ENCODE results near the gene ARHGAP31.

ARHGAP31 gene

DNA sequence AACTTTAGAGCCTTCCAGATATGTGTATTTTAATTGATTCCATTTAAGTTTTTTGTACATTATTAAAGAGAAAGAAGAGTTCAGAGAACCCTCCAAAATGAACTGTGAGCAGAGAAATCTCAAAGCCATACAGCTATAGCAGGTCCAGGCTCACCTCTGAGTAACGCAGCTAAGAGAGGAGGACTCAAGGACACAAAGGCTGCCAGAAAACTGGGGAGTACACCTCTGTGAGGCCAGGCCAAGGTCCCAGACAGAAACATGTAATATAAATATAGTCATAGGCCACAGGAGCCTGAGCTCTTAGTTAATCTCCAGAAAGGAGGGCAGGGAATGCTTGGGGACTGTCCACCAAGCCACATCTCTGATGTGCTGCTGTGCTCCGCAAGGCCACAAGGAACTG is 102.7 kb downstream of the ARHGAP31 start:
- DNase-seq: no peak

DNA sequence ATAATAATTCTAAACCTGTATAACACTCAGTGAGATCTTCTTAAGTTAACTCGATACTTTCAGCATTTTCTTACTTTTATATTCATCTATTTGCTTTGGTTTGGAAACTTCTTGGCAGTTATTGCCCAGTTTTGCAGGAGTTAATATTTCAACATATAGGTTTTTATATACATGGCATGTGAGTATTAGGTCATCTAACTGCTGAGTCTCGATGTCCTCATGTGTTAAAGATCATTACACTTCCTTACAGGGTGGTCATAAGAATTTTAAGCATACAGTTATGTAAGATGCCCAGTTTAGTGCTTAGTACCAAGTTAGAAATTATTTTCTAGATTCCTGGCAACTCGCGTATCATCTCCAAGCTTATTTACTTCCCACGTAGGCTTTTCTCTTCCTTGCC is 106.3 kb downstream of the ARHGAP31 start:
- no peak for DNase-seq

DNA sequence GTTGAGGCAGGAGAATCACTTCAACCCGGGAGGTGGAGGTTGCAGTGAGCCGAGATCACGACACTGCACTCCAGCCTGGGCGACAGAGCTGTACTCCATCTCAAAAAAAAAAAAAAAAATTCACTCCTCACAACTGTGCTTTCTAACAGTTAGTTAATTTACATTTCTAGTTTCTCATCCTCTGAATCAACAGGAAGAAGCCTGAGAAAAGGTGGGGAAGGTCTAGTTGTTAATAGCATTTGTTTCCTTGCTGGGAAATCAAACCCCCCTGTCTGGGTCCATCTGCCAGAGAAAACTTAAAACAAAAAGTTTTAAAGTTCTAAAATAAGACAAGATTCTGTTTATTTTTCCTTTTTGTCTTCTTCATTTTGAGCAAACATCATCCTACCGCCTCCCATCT is 106.9 kb downstream of the ARHGAP31 start:
- DNase-seq: no peak

DNA sequence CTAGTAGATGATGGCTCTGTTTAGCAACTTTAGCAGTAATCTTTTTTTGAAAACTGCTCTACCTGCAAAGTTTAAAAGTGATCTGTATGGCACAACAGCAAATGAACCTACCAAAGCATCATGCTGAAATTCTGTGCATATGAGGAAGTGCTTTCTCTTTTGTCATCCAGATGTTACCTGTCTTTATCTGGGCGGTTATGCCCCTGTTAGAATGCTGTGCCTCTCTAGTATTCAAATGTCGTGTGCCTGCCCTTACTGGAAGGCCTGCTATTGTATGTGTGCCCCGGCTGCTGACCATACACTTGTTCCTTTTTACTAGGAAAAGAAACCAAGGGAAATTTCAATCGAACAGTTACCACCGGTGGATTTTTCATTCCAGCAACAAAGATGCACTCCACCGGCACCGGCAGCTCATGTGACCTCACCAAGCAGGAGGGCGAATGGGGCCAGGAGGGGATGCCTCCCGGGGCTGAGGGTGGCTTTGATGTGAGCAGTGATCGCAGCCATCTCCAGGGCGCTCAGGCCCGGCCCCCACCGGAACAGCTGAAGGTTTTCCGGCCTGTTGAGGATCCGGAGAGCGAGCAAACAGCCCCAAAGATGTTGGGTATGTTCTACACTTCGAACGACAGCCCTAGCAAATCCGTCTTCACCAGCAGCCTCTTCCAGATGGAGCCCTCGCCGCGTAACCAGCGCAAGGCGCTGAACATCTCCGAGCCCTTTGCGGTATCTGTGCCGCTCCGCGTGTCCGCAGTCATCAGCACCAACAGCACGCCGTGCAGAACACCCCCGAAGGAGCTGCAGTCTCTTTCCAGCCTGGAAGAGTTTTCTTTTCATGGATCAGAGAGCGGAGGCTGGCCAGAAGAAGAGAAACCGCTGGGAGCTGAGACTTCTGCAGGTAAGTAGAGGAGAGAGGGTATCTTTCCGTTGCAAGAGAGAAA is 107.6 kb downstream of the ARHGAP31 start:
- no peak for DNase-seq

DNA sequence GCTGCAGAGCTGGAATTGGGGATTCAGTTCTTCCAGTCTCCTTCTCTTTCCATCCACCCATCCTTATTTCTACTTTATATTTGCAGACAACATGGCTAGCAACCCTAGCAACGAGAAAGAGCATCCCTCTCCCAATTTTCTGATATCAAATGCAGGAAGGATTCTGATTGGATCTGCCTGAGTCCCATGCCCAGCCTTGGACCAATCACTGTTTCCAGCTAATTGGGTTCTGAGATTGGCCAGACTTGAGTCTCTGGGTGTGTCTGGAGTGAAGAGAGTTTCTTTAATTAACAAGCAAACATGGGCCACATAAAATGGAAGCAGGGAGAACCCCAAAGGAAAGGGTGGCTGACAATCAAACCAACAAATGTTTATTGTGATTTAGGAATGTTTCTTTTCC is 108.6 kb downstream of the ARHGAP31 start:
- no peak for DNase-seq

DNA sequence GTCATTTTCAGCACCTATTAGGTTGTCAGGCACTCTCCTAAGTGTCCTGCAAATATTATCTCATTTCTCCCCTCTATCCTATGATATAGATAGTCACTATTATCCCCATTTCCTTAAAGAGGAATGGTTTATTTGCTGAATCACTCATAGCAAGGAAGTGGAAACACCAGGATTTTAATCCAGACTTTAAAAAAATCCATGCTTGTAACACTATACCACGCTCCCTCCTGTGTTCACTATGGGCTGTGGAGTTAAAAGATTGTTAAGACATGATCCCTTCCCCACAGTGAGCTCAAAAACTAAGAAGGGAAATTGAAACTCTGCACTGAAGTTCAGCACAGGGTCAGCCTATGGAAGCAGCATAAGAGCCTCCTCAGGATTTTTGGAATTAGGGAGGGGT is 109.0 kb downstream of the ARHGAP31 start:
- no peak for DNase-seq

DNA sequence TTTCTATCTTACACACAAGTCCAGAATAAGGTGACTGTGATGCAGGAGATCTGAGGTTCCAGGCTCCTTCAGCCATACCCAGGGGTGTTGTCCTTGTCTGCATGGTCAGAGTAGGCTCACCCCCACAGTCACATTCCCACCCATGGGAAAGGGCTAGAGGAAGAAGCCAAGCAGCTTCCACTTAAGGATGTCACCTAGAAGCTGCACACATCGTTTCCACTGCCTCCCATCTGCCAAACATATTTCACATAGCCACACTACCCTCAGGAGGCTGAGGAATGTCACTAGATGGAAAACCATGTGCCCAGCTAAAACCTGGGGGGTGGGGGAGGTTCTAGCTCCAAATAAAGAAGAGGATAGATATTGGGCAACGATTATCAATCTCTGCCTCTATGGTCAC is 111.1 kb downstream of the ARHGAP31 start:
- no peak for DNase-seq

DNA sequence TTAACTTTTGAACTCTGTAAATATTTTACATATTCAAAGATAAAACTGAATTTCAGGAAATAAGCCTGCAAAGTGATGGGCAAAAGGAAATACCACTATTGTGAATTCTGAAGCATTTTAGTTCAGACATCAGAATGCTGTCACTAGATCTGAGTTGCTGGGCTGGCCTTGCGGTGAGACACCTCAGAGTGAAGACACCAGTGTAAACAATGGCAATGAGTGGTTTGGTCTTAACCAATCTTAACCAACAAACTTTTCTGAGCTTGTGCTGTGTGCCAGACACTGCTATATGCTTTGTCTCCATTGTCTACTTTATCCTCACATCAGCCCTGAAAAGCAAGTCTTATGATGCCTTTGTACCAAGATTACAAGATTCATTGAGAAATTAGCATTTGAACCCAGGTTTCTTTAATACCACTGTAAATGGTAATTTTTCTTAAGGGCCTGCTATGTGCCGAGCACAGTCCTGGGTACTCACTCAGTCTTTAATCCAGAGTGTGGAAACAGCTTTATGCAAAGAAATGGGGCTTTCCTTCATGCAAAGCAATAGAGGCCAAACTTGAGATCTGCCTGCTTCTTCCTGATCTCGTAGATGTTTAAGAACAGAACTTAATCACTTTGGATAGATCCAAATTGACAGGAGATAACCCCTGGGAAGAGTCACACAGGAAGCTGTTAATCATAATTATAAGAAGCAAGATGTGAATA is 114.2 kb downstream of the ARHGAP31 start:
- DNase-seq: no peak

DNA sequence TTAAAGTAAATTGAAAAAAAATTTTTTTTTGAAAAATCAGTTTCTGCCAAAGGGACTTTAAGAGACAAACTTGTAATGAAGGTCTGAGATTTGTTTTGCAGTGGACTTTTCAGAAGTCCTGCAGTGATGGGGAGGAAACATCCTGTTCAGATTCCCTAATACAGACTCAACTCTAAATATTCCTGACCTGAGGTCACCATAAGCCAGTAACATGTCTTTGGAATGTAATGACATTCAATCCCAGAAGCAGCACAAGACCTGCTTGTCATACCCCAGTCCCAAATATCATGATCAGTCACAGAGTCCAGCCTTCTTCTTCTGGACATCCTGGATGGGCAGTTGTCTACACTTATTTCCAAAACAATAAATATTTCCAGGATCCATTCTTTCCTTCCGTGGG is 115.7 kb downstream of the ARHGAP31 start:
- no peak for DNase-seq

DNA sequence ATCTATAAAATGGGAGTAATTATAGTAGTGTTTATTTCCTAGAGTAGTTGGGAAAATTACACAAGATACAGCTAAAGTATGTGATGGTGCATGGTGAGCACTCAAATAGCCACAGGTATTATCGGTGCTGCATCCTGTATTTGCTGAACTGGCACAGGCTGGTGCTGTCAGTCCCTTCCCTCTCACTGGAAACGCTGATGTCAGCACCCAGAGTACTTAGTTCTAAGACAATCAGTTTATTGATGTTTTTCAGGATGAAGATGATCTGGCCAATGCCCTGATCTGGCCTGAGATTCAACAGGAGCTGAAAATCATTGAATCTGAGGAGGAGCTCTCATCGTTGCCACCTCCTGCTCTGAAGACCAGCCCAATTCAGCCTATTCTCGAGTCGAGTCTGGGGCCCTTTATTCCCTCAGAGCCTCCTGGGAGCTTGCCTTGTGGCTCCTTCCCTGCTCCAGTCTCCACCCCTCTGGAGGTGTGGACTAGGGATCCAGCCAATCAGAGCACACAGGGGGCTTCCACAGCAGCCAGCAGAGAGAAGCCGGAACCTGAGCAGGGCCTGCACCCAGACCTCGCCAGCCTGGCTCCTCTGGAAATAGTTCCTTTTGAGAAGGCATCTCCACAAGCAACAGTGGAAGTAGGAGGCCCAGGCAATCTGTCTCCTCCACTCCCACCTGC is 119.6 kb downstream of the ARHGAP31 start:
- DNase-seq: no peak

DNA sequence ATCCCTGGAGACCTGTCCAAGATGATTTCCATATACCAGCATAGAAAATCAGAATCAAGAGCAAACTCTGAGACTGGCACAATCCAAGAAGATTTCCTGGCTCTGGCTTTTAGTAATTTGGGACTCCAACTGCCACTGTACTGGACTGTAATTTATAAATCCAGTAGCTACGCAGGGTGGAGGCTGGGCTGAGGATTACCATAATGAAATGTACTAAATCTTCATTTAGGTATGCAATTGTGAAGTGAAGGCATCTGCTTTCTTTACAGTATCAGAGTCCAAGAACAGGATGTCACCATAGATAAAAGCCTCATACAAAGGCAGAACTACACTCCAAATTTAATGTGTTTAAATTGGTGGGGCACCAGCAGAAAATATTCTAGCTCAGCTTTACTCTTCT is 122.7 kb downstream of the ARHGAP31 start:
- DNase-seq: no peak

DNA sequence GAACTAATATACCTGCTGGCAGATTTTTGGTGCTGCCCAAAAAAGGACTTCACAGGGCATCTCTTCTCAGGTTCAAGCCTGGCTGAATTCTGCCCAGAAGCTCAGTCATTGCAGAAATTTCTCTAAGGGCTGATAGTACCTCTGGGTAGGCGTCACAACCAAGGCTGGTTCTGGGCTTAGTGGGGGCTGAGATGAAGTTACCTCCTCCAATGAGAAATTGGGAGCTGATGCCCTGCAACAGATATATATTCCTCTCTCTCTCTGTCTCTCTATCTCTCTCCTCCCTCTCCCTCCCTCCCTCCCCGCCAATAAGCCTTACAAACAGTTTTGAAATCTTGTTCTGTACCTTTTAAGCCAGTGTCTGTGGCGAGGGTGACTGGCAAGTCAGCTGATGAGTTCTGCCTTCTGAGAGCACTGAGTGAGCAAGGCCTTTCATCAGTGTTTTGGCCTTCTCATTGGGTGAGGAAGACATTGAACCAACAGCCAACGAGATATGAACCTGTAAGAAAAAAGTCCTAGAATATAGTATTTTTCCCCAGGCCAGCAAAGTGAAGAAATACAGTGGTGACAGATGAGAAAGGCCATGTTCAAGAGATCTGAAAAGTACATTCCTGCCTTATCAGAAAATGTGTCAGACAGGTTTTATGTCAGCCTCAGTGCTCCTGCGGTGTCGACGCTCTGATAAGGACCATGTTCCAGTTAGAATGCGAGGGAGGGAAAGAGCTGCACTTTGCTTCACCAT is 123.8 kb downstream of the ARHGAP31 start:
- DNase-seq: no peak

DNA sequence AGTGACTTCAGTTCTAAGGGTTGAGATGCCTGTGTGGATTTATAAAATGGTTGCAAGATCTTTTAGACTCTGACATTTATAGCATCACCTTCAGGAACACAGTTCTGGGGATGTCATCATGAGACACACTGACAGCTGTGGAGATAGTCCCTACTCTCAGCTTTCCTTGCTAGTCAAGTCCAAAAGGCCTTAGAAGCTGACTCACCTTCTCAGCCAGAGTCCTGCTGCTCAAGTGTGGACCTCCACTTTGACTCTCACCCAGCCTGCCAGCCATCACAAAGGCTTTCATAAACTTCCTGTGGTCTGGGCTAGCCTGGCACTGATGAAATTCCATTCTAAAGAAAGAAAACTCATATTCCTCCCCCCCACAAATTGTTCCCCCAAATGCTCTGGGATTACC is 124.5 kb downstream of the ARHGAP31 start:
- no peak for DNase-seq

DNA sequence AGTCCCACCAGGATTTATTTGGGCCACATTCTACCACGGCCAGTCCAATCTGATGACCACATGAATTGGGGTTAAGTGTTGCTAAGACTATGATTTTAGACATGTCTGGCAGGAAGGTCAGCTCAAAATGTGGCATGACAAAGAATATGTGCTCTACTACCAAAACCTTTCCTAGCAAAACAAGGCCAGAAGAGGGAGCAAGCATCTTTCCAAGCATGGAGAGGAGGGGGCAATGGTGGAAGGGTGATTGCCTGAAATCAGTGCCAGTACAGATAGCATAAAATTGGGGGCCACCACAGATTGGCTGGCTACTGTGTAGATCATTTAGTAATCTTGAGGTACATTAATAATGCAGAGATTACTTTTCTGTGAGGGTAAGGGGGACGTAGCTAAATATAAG is 126.0 kb downstream of the ARHGAP31 start:
- no peak for DNase-seq

DNA sequence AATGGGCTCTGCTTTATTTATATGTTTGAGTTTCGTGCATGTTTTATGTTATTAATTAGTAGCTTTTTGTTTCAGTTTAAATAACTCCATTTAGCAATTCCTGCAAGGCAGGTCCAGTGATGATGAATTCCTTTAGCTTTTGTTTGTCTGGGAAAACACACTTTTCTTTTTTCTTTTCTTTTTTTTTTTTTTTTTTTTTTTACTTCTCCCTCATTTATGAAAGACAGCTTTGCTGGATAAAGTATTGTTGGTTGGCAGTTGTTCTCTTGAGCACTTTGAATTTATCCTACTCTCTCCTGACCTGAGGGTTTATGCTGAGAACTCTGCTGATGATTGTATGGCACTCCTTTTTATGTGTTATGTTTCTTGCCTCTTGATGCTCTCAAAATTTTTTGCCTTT is 133.5 kb downstream of the ARHGAP31 start:
- no peak for DNase-seq

DNA sequence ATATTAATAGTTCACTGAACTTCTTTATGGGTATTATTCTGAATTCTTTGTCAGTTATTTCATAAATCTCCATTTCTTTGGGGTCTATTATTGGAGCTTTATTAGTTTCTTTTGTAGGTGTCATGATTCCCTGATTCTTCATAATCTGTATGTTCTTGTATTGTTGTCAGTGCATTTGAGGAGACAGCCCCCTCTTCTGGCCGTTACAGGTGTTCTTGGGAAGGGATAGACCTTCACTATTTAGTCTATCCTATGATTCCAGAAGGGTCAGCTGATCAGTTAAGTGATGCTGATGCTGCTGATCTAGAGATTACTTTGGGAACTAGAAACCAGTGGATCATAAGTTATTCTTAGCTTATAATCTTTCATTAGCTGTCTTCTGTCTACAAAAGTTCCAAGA is 134.4 kb downstream of the ARHGAP31 start:
- no peak for DNase-seq

DNA sequence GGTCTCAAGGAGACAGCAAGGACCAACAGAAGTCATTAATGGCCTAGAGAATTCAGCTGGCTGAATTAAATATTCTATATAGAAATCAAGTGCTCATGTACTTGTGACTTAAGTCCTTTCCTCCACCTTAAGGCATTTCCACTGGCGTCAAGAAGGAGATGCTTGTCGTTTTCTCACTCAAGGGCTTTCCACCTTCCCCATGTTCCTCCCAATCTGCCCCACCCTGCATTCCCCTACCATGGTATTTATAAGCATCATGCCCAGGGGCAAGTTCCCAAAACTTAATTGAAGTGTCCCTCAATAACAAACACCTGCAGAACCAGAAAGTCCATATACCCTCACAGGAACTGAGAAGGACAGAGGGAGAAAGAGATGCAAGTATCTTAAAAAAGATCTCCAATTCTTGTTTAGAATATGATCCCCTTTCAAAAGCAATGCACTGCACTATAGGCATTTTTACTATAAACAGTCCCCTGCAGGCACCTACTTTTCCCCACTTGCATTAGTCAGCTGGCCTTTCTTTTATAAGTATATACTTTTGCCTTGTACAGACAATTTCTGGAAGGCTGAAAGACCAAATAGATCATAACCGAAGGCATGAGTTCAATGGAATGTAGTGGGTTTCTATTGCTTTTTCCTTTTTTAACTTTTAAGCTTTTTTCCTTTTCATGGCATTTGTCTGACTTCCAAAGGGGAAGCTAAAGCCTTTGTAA is 139.6 kb downstream of the ARHGAP31 start:
- DNase-seq: no peak

DNA sequence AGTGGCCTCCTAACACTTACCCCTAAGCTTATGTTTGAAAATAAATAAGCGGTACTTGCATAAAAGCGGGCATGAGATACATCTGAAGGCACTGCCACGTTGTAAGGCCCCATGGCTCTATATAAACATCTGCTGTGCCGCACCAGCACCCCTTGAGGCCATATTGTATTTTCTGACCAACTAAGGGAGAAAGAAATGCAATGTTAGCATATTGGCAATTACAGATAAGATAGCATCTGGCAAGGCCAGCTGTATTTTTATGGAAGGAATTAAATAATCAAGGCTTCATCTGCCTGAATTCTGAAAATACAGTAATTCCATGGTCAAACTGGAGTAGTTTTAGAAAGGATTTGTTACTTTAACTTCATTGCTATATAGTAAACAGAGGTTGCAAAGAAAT is 140.5 kb downstream of the ARHGAP31 start:
- no peak for DNase-seq

DNA sequence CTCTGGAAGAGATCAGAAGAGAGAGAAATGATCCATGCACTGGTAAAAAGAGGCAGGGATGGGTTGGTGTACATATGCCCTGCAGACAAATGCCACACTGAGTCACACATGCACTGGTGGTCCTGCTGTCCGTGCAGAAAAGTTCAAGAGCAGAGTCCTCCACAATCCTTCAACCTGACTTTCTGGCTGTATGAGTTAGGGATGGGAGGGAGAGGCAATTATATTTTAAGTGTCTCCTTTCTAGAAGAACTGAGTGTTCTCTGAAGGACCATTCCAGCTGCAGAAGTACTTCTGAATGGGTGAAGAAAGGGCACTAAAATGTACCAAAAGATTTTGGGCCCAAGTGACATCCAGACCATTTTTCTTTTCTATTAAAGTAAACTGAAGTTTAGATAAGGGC is 142.8 kb downstream of the ARHGAP31 start:
- DNase-seq: no peak

DNA sequence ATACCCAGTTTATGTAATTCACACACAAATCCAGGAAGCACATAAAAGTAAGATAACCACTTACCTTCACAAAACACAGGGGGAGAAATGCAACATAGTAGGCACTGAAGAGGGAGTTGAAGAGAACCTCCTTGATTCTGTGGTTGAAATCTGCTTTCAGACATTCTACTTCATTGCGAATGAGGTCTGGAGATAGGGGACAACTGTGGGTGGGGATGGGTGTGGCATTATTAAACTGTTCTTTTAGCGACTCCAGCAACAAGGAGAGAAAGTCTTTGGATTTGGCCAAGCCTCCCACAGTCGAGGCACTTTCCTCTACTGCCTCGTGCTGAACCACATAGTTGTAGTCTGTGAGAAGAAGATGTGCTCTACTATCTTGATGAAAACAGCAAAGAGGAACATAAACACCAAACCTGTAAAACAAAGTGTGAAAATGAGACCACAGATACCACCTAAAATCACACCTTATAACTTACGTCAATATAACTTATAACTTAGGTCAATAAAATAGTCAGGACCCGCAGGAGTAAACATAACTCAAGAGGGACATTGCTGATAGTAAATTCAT is 143.6 kb downstream of the ARHGAP31 start:
- no peak for DNase-seq

DNA sequence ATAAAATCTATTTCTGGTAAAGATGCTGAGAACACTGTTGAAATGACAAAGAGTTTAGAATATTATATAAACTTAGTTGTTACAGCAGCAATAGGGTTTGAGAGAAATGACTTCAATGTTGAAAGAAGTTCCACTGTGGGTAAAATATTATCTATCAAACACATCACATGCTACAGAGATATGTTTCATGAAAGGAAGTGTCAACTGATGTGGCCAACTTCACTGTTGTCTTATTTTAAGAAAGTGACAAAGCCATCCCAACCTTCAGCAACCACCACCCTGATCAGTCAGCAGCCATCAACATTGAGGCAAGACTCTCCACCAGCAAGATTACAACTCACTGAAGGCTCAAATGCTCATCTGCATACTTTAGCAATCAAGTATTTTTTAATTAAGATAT is 149.0 kb downstream of the ARHGAP31 start:
- no peak for DNase-seq

DNA sequence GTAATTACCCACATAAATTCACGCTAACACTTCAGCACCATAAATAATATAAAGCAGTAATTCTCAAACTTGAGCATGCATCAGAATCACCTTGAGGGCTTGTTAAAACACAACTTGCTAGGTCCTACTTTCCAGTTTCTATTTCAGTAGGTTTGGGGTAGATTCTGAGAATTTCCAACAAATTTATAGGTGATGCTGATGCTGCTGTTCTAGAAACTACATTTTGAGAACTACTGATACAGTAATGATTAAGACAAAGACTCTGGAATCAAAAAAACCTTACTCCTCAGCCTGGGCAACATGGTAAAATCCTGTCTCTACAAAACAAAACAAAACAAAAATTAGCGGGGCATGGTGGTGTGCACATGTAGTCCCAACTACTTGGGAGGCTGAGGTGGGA is 150.4 kb downstream of the ARHGAP31 start:
- DNase-seq: no peak
